NCI-H146 treated with DMSO at 0.1 percent for 48 hours (cell line): ENCODE data around the gene LRRIQ3.

Source experiments
- DNase-seq: peaks from one replicate; lab custom pipeline; 2025; ENCODE audit not compliant: unreplicated experiment; lab: John Stamatoyannopoulos, UW

LRRIQ3 gene

GRCh38 chr1:74113333-74113732 is 84.6 kb downstream of the LRRIQ3 start:
- no peak for DNase-seq

- DNase-seq = no peak
Observed at GRCh38 chr1:74107394-74107793, 90.6 kb downstream of the LRRIQ3 start.

GRCh38 chr1:74091371-74091770 is 106.6 kb downstream of the LRRIQ3 start:
- no peak for DNase-seq

- DNase-seq = no peak
Observed at GRCh38 chr1:74083128-74083527, 114.8 kb downstream of the LRRIQ3 start.

- no peak for DNase-seq
Observed at GRCh38 chr1:74065081-74065480, 132.9 kb downstream of the LRRIQ3 start.

DNA sequence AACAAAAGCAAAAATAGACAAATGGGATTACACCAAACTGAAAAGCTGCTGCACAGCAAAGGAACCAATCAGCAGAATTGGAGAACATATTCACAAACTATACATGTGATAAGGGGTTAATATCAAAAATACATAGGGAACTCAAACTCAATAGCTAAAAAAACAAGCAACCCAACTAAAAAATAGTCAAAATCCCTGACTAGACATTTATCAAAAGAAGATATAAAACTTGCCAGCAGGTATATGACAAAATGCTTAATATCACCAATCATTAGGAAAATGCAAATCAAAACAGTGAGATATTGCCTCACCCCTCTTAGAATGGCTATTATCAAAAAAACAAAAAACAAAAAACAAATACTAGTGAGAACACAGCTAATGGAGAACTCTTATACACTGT is 140.3 kb downstream of the LRRIQ3 start:
- DNase-seq = no peak

GRCh38 chr1:74053407-74053806 is 144.6 kb downstream of the LRRIQ3 start:
- DNase-seq = no peak

- no peak for DNase-seq
Observed at GRCh38 chr1:74050386-74050785, 147.6 kb downstream of the LRRIQ3 start.

- no peak for DNase-seq
Observed at GRCh38 chr1:74038042-74038441, 159.9 kb downstream of the LRRIQ3 start.

GRCh38 chr1:74012583-74012982 is 185.4 kb downstream of the LRRIQ3 start:
- DNase-seq = no peak

- DNase-seq = no peak
Observed at GRCh38 chr1:74011736-74012135, 186.2 kb downstream of the LRRIQ3 start.

- no peak for DNase-seq
Observed at GRCh38 chr1:74010206-74010605, 187.8 kb downstream of the LRRIQ3 start.

DNA sequence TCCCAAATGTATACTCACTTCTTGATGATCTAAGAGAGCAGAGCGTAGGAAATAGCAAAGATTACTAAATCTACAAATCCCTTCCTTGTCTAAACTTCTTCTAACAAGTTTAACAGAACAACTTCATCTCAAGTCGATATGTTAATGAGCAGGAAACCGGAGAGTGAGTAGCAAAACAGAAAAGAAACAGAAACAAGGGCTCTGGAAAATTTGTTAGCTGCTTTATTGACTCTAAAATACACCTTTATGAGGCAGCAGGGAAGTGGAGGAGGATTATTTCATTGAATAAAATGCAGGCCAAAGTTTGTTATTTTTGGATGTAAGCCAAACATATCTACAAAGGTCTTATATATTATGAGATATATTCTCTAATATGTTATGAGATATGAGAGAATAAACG is 192.4 kb downstream of the LRRIQ3 start:
- DNase-seq = no peak

GRCh38 chr1:74003806-74004205 is 194.2 kb downstream of the LRRIQ3 start:
- no peak for DNase-seq

DNA sequence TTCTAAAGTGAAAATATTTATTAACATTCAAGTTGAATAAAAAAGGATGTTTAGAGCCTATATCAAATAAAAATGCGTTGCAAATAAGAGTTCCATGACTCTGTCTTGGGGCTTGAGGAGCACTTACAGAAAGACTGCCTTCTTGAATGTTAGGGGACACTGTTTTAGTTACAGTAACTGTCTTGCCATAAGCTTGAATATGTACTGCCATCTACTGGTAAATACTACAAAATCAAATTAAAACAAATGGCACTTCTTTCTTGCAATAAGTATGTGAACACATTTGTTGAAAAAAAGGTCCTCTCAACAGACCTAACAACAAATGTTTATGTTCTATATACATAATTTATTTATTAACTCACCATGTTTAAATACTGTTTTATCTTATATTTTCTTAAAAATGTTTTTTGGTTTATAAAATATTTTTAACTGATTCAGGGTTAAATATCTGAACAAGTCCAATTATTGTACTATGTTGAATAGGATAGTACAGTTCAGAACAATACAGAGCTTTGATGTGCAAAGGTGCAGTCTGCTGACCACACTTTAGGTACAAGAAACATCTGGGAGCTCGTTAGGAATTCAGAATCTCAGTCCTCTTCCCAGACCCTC is 199.5 kb downstream of the LRRIQ3 start:
- DNase-seq = peak; percentile 58

- no peak for DNase-seq
Observed at GRCh38 chr1:73980324-73981040, 217.5 kb downstream of the LRRIQ3 start.

DNA sequence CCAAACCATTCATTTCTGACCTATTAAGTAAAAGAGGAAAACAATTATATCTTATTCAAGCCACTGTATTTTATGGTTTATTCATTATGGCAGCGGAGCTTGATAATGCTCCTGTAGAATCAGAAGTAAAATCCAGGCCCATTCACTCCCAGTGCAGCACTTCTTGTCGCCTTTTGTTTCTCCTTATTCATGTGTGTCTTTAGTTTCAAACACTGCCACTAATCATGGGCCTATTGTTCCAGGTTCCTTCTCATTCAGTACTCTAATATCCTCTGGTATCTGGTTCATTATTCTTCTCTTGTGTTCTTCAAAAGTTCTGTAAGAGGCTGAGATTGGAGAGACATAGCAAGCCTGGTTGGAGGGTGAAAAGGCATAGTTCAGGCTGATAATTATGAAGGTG is 218.3 kb downstream of the LRRIQ3 start:
- no peak for DNase-seq

GRCh38 chr1:73978964-73979363 is 219.0 kb downstream of the LRRIQ3 start:
- DNase-seq = no peak
